K562 (cell line): ENCODE measurements around the gene NFE2. TPM values are rescaled to one million over a fixed set of nuclear protein-coding genes. Genes with fewer than 3 reads are reported as not detected.

Experiments used
- FOXA1 ChIP-seq: fragments of 450-650 bp; IDR thresholded peaks from 2 replicates; pipeline ENCODE4 v1.6.1; 2016; ENCODE audit warnings: mild to moderate bottlenecking, borderline replicate concordance
- HNRNPK ChIP-seq: fragments of 200-400 bp; formaldehyde crosslinking; IDR thresholded peaks from one replicate; pipeline ENCODE4 v1.6.1; 2018; ENCODE audit warnings: mild to moderate bottlenecking, low read depth, low read length; ENCODE audit not compliant: poor library complexity, severe bottlenecking
- ILK ChIP-seq: fragments of 450-650 bp; IDR thresholded peaks from 2 replicates; pipeline ENCODE4 v1.6.1; 2016; ENCODE audit warnings: missing genetic modification characterization, low read depth, mild to moderate bottlenecking, missing compliant biosample characterization, moderate library complexity, borderline replicate concordance
- MGA ChIP-seq: fragments of 450-650 bp; IDR thresholded peaks from 2 replicates; pipeline ENCODE4 v1.6.1; 2016; ENCODE audit warnings: mild to moderate bottlenecking, moderate library complexity
- NFIC ChIP-seq: fragments of 450-650 bp; IDR thresholded peaks from 2 replicates; pipeline ENCODE4 v1.6.1; 2017; ENCODE audit warnings: mild to moderate bottlenecking, inconsistent platforms
- POLR2B ChIP-seq: fragments of 450-650 bp; IDR thresholded peaks from 2 replicates; pipeline ENCODE4 v1.6.1; 2018; ENCODE audit warnings: low read depth; ENCODE audit not compliant: partially characterized antibody
- SIN3A ChIP-seq, 2 experiments: fragments of 150-350 bp in 1 of 2; IDR thresholded peaks; 2 replicates each; pipeline ENCODE4 v1.6.1; 2011 to 2016; ENCODE audit warnings: borderline replicate concordance in 2 of 2, low read depth in 2 of 2, low read length in 2 of 2, mild to moderate bottlenecking in 2 of 2, moderate library complexity in 2 of 2; ENCODE audit not compliant: control insufficient read depth in 1 of 2
- SRSF9 ChIP-seq: fragments of 200-400 bp; formaldehyde crosslinking; IDR thresholded peaks from 2 replicates; pipeline ENCODE4 v1.6.1; 2017; ENCODE audit warnings: low read depth, low read length, borderline replicate concordance
- SUPT5H ChIP-seq: fragments of 450-650 bp; IDR thresholded peaks from 2 replicates; pipeline ENCODE4 v1.6.1; 2016
- TBP ChIP-seq: optimal IDR thresholded peaks from 2 replicates; pipeline ENCODE3; 2011; ENCODE audit warnings: low read depth, low read length, improper control_type of control experiment
- TCF3 ChIP-seq: sonication (generic); formaldehyde crosslinking; IDR thresholded peaks from 2 replicates; pipeline ENCODE4 v1.4.0; 2020; ENCODE audit warnings: mild to moderate bottlenecking, missing genetic modification reagents
- XRCC5 ChIP-seq: fragments of 200-400 bp; formaldehyde crosslinking; IDR thresholded peaks from 2 replicates; pipeline ENCODE4 v1.6.1; 2017; ENCODE audit warnings: low read depth, mild to moderate bottlenecking, low read length
- ZBTB7A ChIP-seq: IDR thresholded peaks from 2 replicates; pipeline ENCODE4 v1.6.1; 2011; ENCODE audit warnings: low read depth, mild to moderate bottlenecking, low read length, moderate library complexity, borderline replicate concordance; ENCODE audit not compliant: control insufficient read depth
- ZNF232 ChIP-seq: sonication (generic); formaldehyde crosslinking; IDR thresholded peaks from 2 replicates; pipeline ENCODE4 v1.8.0; 2022; ENCODE audit warnings: mild to moderate bottlenecking, missing genetic modification reagents
- ZNF282 ChIP-seq: sonication (generic); formaldehyde crosslinking; IDR thresholded peaks from 2 replicates; pipeline ENCODE4 v1.8.1; 2023; ENCODE audit warnings: missing genetic modification reagents
- polyA plus RNA-seq, 8 experiments: library from polyadenylated mRNA; depleted of rRNA in 4 of 8; stranded (reverse) in 5 of 8; unstranded in 3 of 8; fragments of >200 nt; fragmentation: Nextera tagmentation in 2 of 8; fragmentation: Illumina TruSeq in 1 of 8; extraction: Ambion mirVana in 2 of 8; extraction: Trizol in 1 of 8; gene quantifications; 2 replicates each; pipeline versions ENCODE4 v1.2.1 to v1.2.3, GENCODE V29; 2011 to 2014; ENCODE audit warnings: inconsistent platforms in 1 of 8, missing spikeins in 1 of 8
- total RNA-seq, 7 experiments: library from RNA; depleted of rRNA in 6 of 7; stranded (reverse); fragments of >200 nt in 6 of 7; fragmentation: Illumina TruSeq in 2 of 7; extraction: Trizol in 2 of 7; gene quantifications; 2 replicates each; pipeline versions ENCODE4 v1.2.1 to v1.2.3, GENCODE V29; 2011 to 2021; ENCODE audit warnings: low replicate concordance in 1 of 7

Gene NFE2
- total and polyA plus RNA-seq, 9 of the 15 experiments (the other 6 are each of a cell fraction or from before 2014, with no cell fraction given), result 12.3 to 282 (median 208) TPM

- TF ChIP-seq SRSF9, result no peak
- peak; percentile 63 to 88; a peak in 2 of 4 replicates for TF ChIP-seq SIN3A (IDR thresholded peaks at IDR 0.05; ENCODE audit: borderline replicate concordance in 2 of 2, control insufficient read depth in 1 of 2, low read depth in 2 of 2, low read length in 2 of 2)
- TF ChIP-seq POLR2B, result no peak
- no peak for TF ChIP-seq TCF3 (CRISPR knock-in tag)
- peak; percentile 38; the same call in 1 of the 2 replicates for TF ChIP-seq ZBTB7A
- TF ChIP-seq MGA, result no peak
- peak; percentile 69 for TF ChIP-seq XRCC5
- TF ChIP-seq SUPT5H, result peak; percentile 59; the same call in 1 of the 2 replicates
- TF ChIP-seq FOXA1, result no peak
- TF ChIP-seq NFIC, result no peak
- peak; percentile 49 for TF ChIP-seq TBP
- TF ChIP-seq HNRNPK, result no peak
- no peak for TF ChIP-seq ILK (tag)
- TF ChIP-seq ZNF232, result no peak
- no peak for TF ChIP-seq ZNF282 (CRISPR knock-in tag)
Observed at GRCh38 chr12:54259194-54260011, 41.4 kb downstream of the NFE2 start (continued).
